Right lobe of liver (tissue), 4 donors: ENCODE data around the gene SMPD3.

Experiments used
- CTCF ChIP-seq, 4 donors: fragments of 200-600 bp in 3 of 4; fragments of 450-650 bp in 1 of 4; IDR thresholded peaks; one replicate each; pipeline versions ENCODE4 v1.5.1 to v1.8.0; 2016 to 2022; ENCODE audit warnings: antibody characterized with exemption in 4 of 4, mild to moderate bottlenecking in 2 of 4
- POLR2A ChIP-seq: fragments of 450-650 bp; IDR thresholded peaks from one replicate; pipeline ENCODE4 v1.6.1; 2017; ENCODE audit warnings: antibody characterized with exemption, mild to moderate bottlenecking
- donor health status: DM: no; HTN: no; CAD: no.
- donor health status: DM: no; HTN: no; CAD: no.
- donor health status: DM: no; HTN: yes; CAD: no.

GRCh38 chr16:68338326-68339119 lies 109.8 kb downstream of the SMPD3 start:
- TF ChIP-seq CTCF (IDR thresholded peaks at IDR 0.05) (no peak), POLR2A (no peak)
